GM18867 (cell line): ENCODE data around the gene SPAAR.
"Not testable (repeated sequence)": the region's sequence is repeated elsewhere in the genome, so short reads cannot be mapped to it uniquely, and the experiment has no call there.

Experiments
- ATAC-seq: cut with Tn5 transposase; IDR thresholded peaks from one replicate; pipeline ENCODE4 v1.9.1; 2021; ENCODE audit warnings: mild to moderate bottlenecking, moderate library complexity; ENCODE audit not compliant: unreplicated experiment

The SPAAR gene

GRCh38 chr9:35920051-35920620 lies 10.8 kb downstream of the SPAAR start:
- ATAC-seq, result no peak

GRCh38 chr9:35923598-35923926 lies 14.3 kb downstream of the SPAAR start:
- ATAC-seq, result no peak

- ATAC-seq, result no peak
These were observed 14.9 kb downstream of the SPAAR start for GRCh38 chr9:35923927-35924763.

GRCh38 chr9:35928591-35929452 lies 19.5 kb downstream of the SPAAR start:
- no peak for ATAC-seq

GRCh38 chr9:35929453-35929718 lies 20.1 kb downstream of the SPAAR start:
- ATAC-seq, result no peak

- ATAC-seq, result no peak
These were observed 21.2 kb downstream of the SPAAR start for GRCh38 chr9:35930521-35930920.

- ATAC-seq, result no peak
These were observed 21.7 kb downstream of the SPAAR start for GRCh38 chr9:35930989-35931388.

GRCh38 chr9:35932735-35933134 lies 23.4 kb downstream of the SPAAR start:
- no peak for ATAC-seq

- no peak for ATAC-seq
These were observed 24.3 kb downstream of the SPAAR start for GRCh38 chr9:35933550-35934067.

GRCh38 chr9:35934069-35934468 lies 24.8 kb downstream of the SPAAR start:
- ATAC-seq, result not testable (repeated sequence)

GRCh38 chr9:35935261-35935660 lies 26.0 kb downstream of the SPAAR start:
- ATAC-seq, result no peak

- ATAC-seq, result no peak
These were observed 26.6 kb downstream of the SPAAR start for GRCh38 chr9:35935755-35936509.

GRCh38 chr9:35937227-35937626 lies 27.9 kb downstream of the SPAAR start:
- ATAC-seq, result no peak

GRCh38 chr9:35938474-35939356 lies 29.4 kb downstream of the SPAAR start:
- no peak for ATAC-seq

- ATAC-seq, result no peak
These were observed 30.5 kb downstream of the SPAAR start for GRCh38 chr9:35939679-35940250.

- no peak for ATAC-seq
These were observed 31.4 kb downstream of the SPAAR start for GRCh38 chr9:35940458-35941407.

GRCh38 chr9:35942286-35942685 lies 33.0 kb downstream of the SPAAR start:
- no peak for ATAC-seq

GRCh38 chr9:35944173-35944572 lies 34.9 kb downstream of the SPAAR start:
- no peak for ATAC-seq

GRCh38 chr9:35944841-35945240 lies 35.6 kb downstream of the SPAAR start:
- no peak for ATAC-seq
